LNCaP clone FGC (cell line): ENCODE data around the gene KLK3.

ENCODE experiments used
- DNase-seq: peaks from one replicate; pipeline ENCODE4 v3.0.0-alpha.2; 2011; ENCODE audit warnings: low read depth
- H3K4me3 ChIP-seq: 2 replicates; pipeline ENCODE4 v1.5.1; 2011; ENCODE audit warnings: mild to moderate bottlenecking, low read depth, low read length, control low read depth
- TF ChIP-seq, protein P1 (sequence below): IDR thresholded peaks from 2 replicates; pipeline ENCODE4 v1.5.1; 2012; ENCODE audit warnings: mild to moderate bottlenecking; ENCODE audit not compliant: control insufficient read depth, insufficient read depth; ENCODE audit errors: extremely low read depth

KLK3 gene

DNA sequence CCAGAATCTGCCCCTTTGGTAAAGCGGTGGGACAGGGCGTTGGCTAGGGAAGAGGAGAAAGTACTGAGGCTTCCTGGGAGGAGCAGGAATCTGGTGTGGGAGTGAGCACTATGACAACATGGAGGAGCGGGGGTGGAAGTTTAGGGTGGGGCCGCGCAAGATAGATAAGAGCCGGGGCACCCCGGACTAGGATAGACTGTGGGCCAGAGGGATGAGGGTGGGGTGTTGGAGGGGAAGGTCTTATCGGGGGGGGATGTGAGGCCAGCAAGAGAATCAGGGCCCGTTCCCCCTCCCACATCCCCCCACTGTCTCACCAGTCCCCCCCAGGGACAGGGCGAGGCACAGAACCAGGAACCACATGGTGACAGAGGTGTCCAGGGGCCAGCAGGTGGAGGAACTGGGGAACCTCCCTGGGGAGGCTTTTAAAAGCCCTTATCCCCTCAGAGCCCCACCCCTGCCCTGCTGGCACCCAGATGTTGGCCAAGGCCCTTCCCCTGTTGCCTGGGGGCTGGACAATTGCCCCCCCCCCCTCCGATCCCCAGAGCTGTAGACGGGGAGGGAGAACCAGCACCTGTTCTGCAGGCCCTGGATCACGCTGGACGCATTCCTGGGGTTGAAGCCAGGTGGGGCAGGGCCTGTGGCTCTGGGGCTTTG is 31.2 kb upstream of the KLK3 start, which contains the start of gene KLK1:
Gene KLK1, minus strand, starts transcription at position 399 of the 654 bp plus-strand sequence. Its CDS starts 39 bp downstream, at position 360.
- no peak for DNase-seq
- TF ChIP-seq, protein P1, sequence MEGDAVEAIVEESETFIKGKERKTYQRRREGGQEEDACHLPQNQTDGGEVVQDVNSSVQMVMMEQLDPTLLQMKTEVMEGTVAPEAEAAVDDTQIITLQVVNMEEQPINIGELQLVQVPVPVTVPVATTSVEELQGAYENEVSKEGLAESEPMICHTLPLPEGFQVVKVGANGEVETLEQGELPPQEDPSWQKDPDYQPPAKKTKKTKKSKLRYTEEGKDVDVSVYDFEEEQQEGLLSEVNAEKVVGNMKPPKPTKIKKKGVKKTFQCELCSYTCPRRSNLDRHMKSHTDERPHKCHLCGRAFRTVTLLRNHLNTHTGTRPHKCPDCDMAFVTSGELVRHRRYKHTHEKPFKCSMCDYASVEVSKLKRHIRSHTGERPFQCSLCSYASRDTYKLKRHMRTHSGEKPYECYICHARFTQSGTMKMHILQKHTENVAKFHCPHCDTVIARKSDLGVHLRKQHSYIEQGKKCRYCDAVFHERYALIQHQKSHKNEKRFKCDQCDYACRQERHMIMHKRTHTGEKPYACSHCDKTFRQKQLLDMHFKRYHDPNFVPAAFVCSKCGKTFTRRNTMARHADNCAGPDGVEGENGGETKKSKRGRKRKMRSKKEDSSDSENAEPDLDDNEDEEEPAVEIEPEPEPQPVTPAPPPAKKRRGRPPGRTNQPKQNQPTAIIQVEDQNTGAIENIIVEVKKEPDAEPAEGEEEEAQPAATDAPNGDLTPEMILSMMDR = no peak
- no peak within 1 kb of the TSS for H3K4me3 ChIP-seq

DNA sequence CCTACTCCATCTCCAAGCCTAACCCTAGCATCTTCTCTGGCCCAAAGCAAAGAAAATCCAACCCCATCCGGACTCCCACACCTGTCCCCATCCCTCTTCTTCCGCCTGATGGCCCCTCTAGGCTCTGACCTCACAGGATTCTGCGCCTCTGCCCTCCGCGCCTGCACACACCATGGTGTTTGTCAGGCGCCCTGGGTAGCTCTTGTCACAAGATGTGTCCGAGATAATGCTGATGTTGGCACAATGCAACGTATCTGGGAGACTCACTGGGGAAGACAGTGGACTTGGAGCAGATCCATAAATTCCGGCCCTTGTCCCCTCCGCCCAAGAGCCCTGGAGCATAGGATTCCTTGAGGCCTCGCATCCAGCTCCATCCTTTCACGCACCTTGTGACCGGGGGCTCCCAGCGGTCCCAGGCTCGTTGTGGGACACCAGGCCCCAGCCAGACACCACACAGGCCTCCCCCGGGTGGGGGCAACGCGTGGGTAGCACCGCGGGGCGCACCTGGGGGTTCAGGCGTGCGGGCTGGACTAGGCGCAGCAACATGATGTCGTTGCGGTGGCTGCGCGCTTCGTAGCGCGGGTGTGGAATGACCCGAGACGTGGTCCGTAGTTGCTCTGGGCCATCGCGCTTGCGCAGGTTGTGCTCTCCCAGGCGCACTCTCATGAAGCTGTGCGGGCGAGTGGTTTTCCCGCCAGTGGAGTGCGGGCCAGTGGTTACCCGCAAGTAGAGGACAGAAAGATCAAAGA is 28.0 kb upstream of the KLK3 start:
- H3K4me3 ChIP-seq = no peak overlapping the region
- no peak for DNase-seq
- TF ChIP-seq, protein P1 = no peak

DNA sequence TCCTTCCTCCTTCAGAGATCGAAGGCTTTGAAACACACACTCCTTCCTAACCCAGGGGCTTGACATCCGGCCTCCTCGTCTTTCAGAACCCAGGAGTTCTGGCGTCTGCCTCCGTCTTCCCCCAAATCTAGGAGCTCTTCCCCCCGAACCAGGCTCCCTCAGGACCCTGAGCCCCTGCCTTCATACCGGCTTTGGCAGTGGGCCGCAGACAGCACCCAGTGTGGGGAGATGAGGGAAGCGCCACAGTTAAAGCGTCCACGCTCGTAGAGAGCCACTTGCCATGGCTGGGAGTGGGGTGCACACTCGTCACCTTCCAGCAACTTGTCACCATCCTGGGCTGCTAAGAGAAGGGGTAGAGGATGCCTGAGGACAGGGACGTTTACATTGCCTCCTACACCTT is 27.2 kb upstream of the KLK3 start:
- DNase-seq = no peak
- H3K4me3 ChIP-seq = no peak overlapping the region
- TF ChIP-seq, protein P1 = no peak

DNA sequence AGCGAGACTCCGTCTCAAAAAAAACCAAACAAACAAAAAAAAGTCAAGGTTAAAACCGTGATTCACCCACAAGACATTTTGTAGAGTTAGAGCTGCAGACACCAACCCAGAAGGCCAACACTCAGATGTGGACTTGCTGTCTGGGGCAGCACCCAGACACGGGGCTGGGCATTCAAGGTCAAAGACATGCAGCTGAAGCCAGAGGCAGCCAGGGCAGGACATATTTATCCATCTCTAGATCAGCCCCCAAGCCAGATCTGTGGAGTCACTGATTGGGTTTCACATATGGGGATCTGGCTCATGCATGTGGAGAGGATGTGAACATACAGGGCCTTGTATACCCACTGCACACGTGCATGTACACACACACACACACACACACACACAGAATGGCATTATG is 24.9 kb upstream of the KLK3 start:
- TF ChIP-seq, protein P1 = no peak
- H3K4me3 ChIP-seq = no peak overlapping the region
- no peak for DNase-seq

DNA sequence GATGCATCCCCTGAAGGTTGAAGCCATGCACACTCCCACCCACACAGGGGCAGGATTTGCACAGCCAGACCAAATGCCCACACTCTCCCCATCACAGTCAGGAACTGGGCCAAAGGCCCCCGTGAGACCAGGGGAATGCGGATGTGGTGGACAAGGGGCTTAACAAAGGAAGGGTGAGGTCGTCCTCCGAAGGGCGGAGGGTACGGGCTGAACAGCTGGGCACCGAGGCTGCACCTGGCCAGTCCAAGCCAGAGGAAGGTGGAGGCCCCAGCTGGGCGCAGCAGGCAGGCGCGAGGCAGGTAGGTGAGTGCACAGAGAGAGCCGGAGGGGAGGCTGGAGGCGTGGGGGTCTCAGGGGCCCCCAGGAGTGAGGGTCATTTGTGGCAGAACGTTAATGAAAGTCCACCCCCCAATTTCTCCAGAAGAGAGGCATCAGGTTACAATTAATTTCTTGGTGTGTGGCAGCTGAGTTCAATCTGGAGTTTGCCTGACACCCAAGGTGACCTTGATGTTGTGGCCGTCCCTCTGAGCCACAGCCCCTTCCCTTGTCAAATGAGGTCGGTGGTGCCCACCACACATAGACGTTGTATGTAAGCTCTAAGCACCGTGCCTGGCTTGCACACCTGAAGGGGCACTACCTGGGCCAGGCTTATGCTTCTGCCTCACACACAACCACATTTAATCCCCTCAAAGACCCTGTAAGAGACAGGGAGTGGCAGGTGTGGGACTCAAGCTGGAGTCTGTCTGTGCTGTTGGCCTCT is 24.3 kb upstream of the KLK3 start:
- no peak for DNase-seq
- no peak overlapping the region for H3K4me3 ChIP-seq
- TF ChIP-seq, protein P1 = no peak

DNA sequence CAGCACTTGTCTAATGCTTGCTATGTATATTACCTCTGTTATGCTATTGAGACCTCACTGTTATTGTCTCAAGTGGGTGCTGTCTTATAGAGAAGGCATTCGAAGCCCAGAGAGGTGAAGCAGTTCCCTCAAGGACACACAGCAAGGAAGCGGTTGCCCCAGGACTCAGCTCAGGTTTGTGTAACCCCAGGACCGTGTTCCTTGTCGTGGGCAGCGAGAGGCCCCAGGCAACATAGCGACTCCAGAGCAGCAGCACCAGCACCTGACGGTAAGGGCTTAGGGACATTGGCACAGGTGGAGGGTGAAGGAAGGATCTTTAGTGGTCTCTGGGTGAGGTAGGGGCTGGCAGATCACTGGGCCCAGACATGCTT is 23.7 kb upstream of the KLK3 start:
- no peak overlapping the region for H3K4me3 ChIP-seq
- TF ChIP-seq, protein P1 = no peak
- DNase-seq = no peak
